ENCODE measurements around the gene FNIP2. TPM values are rescaled to one million over a fixed set of nuclear protein-coding genes. Genes with fewer than 3 reads are reported as not detected.

The FNIP2 gene
- total and polyA plus RNA-seq, 10 of the 15 experiments (the other 5 are each of a cell fraction or from before 2014, with no cell fraction given) = 0.03 to 0.38 (median 0.15) TPM

DNA sequence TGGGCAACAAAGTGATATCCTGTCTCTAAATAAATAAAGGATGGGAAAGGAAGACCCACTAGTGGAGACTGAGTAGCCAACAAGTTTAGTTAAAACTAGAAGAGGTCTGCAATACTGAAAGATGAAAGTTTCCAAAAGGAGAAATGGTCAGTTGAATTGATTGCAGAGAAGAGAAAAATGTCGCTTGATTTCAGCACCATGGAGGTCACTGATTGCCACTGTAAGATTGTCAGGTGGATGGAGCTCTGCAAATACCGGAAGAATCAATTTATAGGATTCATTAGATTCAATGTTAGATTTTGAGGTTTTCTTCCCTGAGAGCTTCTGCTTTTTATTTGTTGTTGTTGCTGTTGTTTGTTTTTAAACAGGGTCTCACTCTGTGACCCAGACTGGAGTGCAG lies 5.4 kb upstream of the FNIP2 start:
- BruUV-seq (replicated peaks) = no TSS peak
- H3K27me3 ChIP-seq (replicated peaks in 1 of 2; ENCODE audit: control insufficient read depth in 2 of 2, insufficient read depth in 2 of 2, low read length in 1 of 2) = peaks cover 1 to 2% of the 10 kb centered on the region in 2 experiments; a peak in 1 of 4 replicates

More for the DNA sequence above, 5.4 kb upstream of the FNIP2 start:
- TF ChIP-seq, protein P1, sequence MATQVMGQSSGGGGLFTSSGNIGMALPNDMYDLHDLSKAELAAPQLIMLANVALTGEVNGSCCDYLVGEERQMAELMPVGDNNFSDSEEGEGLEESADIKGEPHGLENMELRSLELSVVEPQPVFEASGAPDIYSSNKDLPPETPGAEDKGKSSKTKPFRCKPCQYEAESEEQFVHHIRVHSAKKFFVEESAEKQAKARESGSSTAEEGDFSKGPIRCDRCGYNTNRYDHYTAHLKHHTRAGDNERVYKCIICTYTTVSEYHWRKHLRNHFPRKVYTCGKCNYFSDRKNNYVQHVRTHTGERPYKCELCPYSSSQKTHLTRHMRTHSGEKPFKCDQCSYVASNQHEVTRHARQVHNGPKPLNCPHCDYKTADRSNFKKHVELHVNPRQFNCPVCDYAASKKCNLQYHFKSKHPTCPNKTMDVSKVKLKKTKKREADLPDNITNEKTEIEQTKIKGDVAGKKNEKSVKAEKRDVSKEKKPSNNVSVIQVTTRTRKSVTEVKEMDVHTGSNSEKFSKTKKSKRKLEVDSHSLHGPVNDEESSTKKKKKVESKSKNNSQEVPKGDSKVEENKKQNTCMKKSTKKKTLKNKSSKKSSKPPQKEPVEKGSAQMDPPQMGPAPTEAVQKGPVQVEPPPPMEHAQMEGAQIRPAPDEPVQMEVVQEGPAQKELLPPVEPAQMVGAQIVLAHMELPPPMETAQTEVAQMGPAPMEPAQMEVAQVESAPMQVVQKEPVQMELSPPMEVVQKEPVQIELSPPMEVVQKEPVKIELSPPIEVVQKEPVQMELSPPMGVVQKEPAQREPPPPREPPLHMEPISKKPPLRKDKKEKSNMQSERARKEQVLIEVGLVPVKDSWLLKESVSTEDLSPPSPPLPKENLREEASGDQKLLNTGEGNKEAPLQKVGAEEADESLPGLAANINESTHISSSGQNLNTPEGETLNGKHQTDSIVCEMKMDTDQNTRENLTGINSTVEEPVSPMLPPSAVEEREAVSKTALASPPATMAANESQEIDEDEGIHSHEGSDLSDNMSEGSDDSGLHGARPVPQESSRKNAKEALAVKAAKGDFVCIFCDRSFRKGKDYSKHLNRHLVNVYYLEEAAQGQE (IDR thresholded peaks at IDR 0.05; ENCODE audit: low read depth, low read length) = peak; percentile 60; the same call in 1 of the 2 replicates
- TF ChIP-seq ATF7 (IDR thresholded peaks at IDR 0.05; ENCODE audit: low read depth) = no peak
- Histone ChIP-seq H3K27ac (ENCODE audit: control insufficient read depth, insufficient read depth) (no peak overlapping the region), H3K4me3 (no peak overlapping the region), H3K9me3 (replicated peaks; ENCODE audit: control insufficient read depth, insufficient read depth, low read length) (no peaks in the 10 kb centered on the region), H3K79me2 (ENCODE audit: control insufficient read depth, insufficient read depth, low read length) (no peaks in the 10 kb centered on the region), H4K20me1 (ENCODE audit: control insufficient read depth, insufficient read depth) (no peaks in the 10 kb centered on the region), H3K36me3 (ENCODE audit: control insufficient read depth in 2 of 2, insufficient read depth in 2 of 2, low read length in 1 of 2) (no peaks in the 10 kb centered on the region), H3K4me2 (ENCODE audit: control insufficient read depth, insufficient read depth) (no peak overlapping the region), H3K4me1 (ENCODE audit: control insufficient read depth, insufficient read depth, low read length) (no peaks in the 10 kb centered on the region), H3K9ac (ENCODE audit: control insufficient read depth, insufficient read depth, low read length) (no peak overlapping the region), H2AFZ (ENCODE audit: control insufficient read depth, low read depth, low read length) (no peak overlapping the region)
- ChIA-PET SMC1A (ENCODE audit: uncharacterized antibody, unreplicated experiment) (interaction anchor here (1.2 to 1.6 kb wide), 4 partner anchors 11 to 86 kb away, joined by 3 to 6 read pairs (median 6); no protein-coding TSS in a partner anchor), RAD21 (ENCODE audit: unreplicated experiment) (interaction anchor here (0.9 to 1.7 kb wide), 2 partner anchors 33 to 86 kb away, joined by 3 to 4 read pairs; no protein-coding TSS in a partner anchor), CTCF (interaction anchor here (0.6 to 1.1 kb wide), 2 partner anchors 36 to 88 kb away, joined by 3 to 4 read pairs; no protein-coding TSS in a partner anchor), POLR2A (interaction anchor here (1.7 kb wide), 1 partner anchor 12 kb away, joined by 4 read pairs; no protein-coding TSS in a partner anchor)
- intact Hi-C loops (cut with micrococcal nuclease; ENCODE audit: unreplicated experiment) = no loop called here
- ATAC-seq (no peak), DNase-seq (ENCODE audit: low read depth, low spot score) (no peak), FAIRE-seq (no peak)
- 45% methylated on average over 2 of the region's 2 CpGs for WGBS (ENCODE audit: insufficient coverage, insufficient replicate concordance, low lambda C conversion rate, missing lambda C conversion rate)
- in situ Hi-C loops (cut with MboI) = no loop called here

Data from GM12878 (cell line).